Vagina (tissue), 2 donors: Measurements from ENCODE around the gene TMEM176A.

Experiments
- CTCF ChIP-seq, 3 experiments: fragments of 450-650 bp in 2 of 3; fragments of 200-600 bp in 1 of 3; sonication (generic) in 1 of 3; IDR thresholded peaks; one replicate each; pipeline ENCODE4 v1.5.1; 2017 to 2019; ENCODE audit warnings: antibody characterized with exemption in 3 of 3, mild to moderate bottlenecking in 2 of 3, moderate library complexity in 2 of 3
- POLR2AphosphoS5 ChIP-seq, 2 donors: sonication (generic); formaldehyde crosslinking; IDR thresholded peaks; one replicate each; pipeline ENCODE4 v1.9.0; 2017; ENCODE audit warnings: antibody characterized with exemption in 2 of 2, mild to moderate bottlenecking in 2 of 2, low read depth in 1 of 2; ENCODE audit not compliant: insufficient read depth in 1 of 2

DNA sequence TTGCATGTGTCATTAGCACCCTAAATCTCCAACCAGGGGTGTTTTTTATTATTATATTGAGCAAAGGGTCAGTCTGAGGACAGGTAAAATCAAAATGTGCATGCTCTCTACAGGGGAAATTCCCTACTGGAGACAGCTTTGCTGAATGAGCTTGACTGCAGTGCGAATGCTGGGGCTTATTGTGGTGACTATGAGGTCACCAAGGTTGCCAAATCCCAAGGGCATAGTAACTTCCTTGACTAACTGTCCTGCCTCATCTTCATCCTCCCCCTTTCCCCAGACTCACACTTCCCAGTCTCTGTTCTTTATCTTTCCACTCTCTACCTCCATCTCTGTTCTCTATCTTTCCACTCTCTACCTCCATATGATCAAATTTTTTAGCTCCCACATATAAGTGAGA is 28.9 kb downstream of the TMEM176A start:
- no peak for TF ChIP-seq CTCF (IDR thresholded peaks at IDR 0.05)
- TF ChIP-seq POLR2AphosphoS5 (IDR thresholded peaks at IDR 0.05; ENCODE audit: insufficient read depth in 1 of 2, low read depth in 1 of 2): no peak
